Ishikawa (cell line): ENCODE results near the gene SLC9A7.

Experiments used
- CEBPB ChIP-seq: IDR thresholded peaks from 2 replicates; pipeline ENCODE4 v1.6.1; 2012
- CREB1 ChIP-seq: IDR thresholded peaks from 2 replicates; pipeline ENCODE4 v1.6.1; 2012; ENCODE audit warnings: low read depth
- EGR1 ChIP-seq: IDR thresholded peaks from 2 replicates; pipeline ENCODE4 v1.6.1; 2012
- EP300 ChIP-seq: IDR thresholded peaks from 2 replicates; pipeline ENCODE4 v1.6.1; 2012; ENCODE audit warnings: borderline replicate concordance
- FOXM1 ChIP-seq: IDR thresholded peaks from 2 replicates; pipeline ENCODE4 v1.6.1; 2012; ENCODE audit warnings: low read depth, borderline replicate concordance
- MAX ChIP-seq: IDR thresholded peaks from 2 replicates; pipeline ENCODE4 v1.6.1; 2012
- NFIC ChIP-seq: IDR thresholded peaks from 2 replicates; pipeline ENCODE4 v1.6.1; 2012
- RAD21 ChIP-seq: IDR thresholded peaks from 2 replicates; pipeline ENCODE4 v1.6.1; 2012; ENCODE audit warnings: low read depth
- TAF1 ChIP-seq: IDR thresholded peaks from 2 replicates; pipeline ENCODE4 v1.6.1; 2012; ENCODE audit warnings: low read depth, mild to moderate bottlenecking
- TCF12 ChIP-seq: IDR thresholded peaks from 2 replicates; pipeline ENCODE4 v1.6.1; 2012; ENCODE audit warnings: low read depth
- USF1 ChIP-seq: IDR thresholded peaks from 2 replicates; pipeline ENCODE4 v1.6.1; 2012
- YY1 ChIP-seq: IDR thresholded peaks from 2 replicates; pipeline ENCODE4 v1.6.1; 2012; ENCODE audit warnings: low read depth
- TF ChIP-seq, protein P1 (sequence below): IDR thresholded peaks from 2 replicates; pipeline ENCODE4 v1.6.1; 2012; ENCODE audit warnings: low read depth, mild to moderate bottlenecking

DNA sequence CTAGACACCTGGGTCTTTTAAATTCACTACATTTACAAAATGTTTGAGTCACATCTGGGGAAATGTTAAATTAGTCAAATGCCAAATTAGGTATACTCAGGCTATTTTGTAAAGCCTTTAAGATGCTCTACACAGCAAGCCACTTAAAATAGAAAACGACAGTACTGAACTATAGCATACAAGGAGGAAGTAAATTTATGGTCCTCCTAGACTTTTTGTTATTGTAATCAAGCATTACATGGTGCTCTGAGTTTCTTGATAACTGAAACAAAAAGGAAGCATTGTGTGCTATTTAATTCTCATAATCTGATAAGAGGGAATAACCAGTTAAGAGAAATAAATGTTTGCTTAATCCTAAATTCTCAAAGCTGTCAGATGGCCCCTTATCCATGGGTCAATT is 46.2 kb downstream of the SLC9A7 start:
- no peak for TF ChIP-seq TCF12
- TF ChIP-seq NFIC, result no peak
- no peak for TF ChIP-seq MAX
- TF ChIP-seq, protein P1, sequence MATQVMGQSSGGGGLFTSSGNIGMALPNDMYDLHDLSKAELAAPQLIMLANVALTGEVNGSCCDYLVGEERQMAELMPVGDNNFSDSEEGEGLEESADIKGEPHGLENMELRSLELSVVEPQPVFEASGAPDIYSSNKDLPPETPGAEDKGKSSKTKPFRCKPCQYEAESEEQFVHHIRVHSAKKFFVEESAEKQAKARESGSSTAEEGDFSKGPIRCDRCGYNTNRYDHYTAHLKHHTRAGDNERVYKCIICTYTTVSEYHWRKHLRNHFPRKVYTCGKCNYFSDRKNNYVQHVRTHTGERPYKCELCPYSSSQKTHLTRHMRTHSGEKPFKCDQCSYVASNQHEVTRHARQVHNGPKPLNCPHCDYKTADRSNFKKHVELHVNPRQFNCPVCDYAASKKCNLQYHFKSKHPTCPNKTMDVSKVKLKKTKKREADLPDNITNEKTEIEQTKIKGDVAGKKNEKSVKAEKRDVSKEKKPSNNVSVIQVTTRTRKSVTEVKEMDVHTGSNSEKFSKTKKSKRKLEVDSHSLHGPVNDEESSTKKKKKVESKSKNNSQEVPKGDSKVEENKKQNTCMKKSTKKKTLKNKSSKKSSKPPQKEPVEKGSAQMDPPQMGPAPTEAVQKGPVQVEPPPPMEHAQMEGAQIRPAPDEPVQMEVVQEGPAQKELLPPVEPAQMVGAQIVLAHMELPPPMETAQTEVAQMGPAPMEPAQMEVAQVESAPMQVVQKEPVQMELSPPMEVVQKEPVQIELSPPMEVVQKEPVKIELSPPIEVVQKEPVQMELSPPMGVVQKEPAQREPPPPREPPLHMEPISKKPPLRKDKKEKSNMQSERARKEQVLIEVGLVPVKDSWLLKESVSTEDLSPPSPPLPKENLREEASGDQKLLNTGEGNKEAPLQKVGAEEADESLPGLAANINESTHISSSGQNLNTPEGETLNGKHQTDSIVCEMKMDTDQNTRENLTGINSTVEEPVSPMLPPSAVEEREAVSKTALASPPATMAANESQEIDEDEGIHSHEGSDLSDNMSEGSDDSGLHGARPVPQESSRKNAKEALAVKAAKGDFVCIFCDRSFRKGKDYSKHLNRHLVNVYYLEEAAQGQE, result no peak
- TF ChIP-seq CEBPB, result no peak
- TF ChIP-seq TAF1, result no peak
- no peak for TF ChIP-seq FOXM1
- no peak for TF ChIP-seq EP300
- no peak for TF ChIP-seq EGR1
- no peak for TF ChIP-seq CREB1
- no peak for TF ChIP-seq YY1
- no peak for TF ChIP-seq RAD21
- no peak for TF ChIP-seq USF1
